Mesodermal cell (in vitro differentiated cells): ENCODE measurements around the gene ARL16. TPM values are rescaled to one million over a fixed set of nuclear protein-coding genes. Genes with fewer than 3 reads are reported as not detected.
A peak's percentile ranks its signal among the peaks of the same experiment; 100 is the strongest.

ENCODE experiments used
- H3K27ac ChIP-seq: 2 replicates; pipeline ENCODE4 v1.7.0; 2013; ENCODE audit warnings: mild to moderate bottlenecking, low read depth, low read length, moderate library complexity; ENCODE audit not compliant: severe bottlenecking
- H3K36me3 ChIP-seq: 2 replicates; pipeline ENCODE4 v1.7.1; 2013; ENCODE audit warnings: mild to moderate bottlenecking, low read length, moderate library complexity; ENCODE audit not compliant: control insufficient read depth, insufficient read depth
- H3K4me1 ChIP-seq: one replicate; pipeline ENCODE4 v1.7.1; 2013; ENCODE audit warnings: mild to moderate bottlenecking, low read length; ENCODE audit not compliant: insufficient read depth, control insufficient read depth, poor library complexity, severe bottlenecking
- H3K4me3 ChIP-seq: 2 replicates; pipeline ENCODE4 v1.7.0; 2013; ENCODE audit warnings: low read length, control low read depth, mild to moderate bottlenecking; ENCODE audit not compliant: insufficient read depth, poor library complexity, severe bottlenecking; ENCODE audit errors: extremely low read depth
- H3K9me3 ChIP-seq: 2 replicates; pipeline ENCODE4 v1.7.1; 2013; ENCODE audit warnings: mild to moderate bottlenecking, low read length, moderate library complexity; ENCODE audit not compliant: control insufficient read depth
- WGBS, 2 experiments: methylation state at CpG; one replicate each; pipeline ENCODE4 v1.1.5; 2013; ENCODE audit warnings: missing lambda C conversion rate in 2 of 2; ENCODE audit not compliant: insufficient coverage in 2 of 2; 5-methylcytosine and 5-hydroxymethylcytosine counted together
- polyA plus RNA-seq, 2 experiments: library from polyadenylated mRNA; stranded (reverse); fragments of 50-300 nt; gene quantifications; one replicate each; pipeline ENCODE4 v1.2.3, GENCODE V29; 2013

ARL16 gene, protein sequence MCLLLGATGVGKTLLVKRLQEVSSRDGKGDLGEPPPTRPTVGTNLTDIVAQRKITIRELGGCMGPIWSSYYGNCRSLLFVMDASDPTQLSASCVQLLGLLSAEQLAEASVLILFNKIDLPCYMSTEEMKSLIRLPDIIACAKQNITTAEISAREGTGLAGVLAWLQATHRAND
- 51.9 TPM for polyA plus RNA-seq (2013, experiment 1 of 2)
- 41.2 TPM for polyA plus RNA-seq (2013, experiment 2 of 2)

DNA sequence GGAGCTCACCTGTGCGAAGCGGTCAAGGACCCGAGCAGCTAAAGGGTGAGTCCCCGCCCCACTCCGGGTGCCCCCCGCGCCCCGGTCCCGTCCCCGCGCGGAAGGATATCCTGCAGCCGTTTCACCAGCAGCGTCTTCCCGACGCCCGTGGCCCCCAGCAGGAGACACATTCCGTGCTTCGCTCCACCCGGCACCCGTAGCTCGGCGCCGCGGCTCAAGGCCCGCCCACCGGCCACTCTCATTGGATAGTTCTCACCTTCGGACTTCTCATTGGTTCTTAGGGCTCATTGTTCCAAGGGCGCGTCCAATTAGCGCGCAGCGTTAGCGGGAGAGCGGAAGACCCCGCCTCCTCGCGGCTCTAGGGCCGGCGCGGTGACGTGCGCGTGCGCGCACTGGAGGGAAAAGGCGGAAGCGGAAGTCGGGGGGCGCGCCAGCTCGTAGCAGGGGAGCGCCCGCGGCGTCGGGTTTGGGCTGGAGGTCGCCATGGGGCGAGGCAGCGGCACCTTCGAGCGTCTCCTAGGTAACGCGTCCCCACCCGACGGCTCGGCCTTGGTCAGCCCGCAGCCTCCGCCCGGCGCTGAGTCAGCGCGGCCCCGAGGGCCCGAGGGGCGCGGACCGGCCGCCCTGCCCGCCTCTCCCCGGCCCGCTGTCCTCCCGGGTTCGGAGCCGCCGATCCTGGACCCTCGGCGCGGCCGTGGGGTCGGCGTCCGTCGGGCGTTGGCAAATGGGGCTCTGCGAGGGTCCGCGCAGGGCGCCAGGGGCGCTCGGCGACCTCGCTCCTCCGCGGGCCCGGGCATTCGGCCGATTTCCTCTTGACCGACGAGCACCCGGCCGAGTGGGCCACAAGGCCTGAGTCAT lies at the start of gene ARL16, which contains the start of gene HGS:
ARL16 (minus strand) TSS at position 214 of the 858 bp plus-strand sequence; CDS start at position 170, 44 bp downstream.
HGS (plus strand) TSS at position 428 of the 858 bp plus-strand sequence; CDS start at position 484, 56 bp downstream.
- no peaks in the 10 kb centered on the region for H3K9me3 ChIP-seq
- peaks cover 55% of the 10 kb centered on the region for H3K36me3 ChIP-seq
- H3K4me1 ChIP-seq, result peaks cover 16% of the 10 kb centered on the region
- peak within 1 kb of the TSS; percentile 94 for H3K27ac ChIP-seq
- WGBS, 2 experiments, result 0% methylated on average over 87 to 110 of the region's 112 CpGs
- peak within 1 kb of the TSS; percentile 99 for H3K4me3 ChIP-seq

DNA sequence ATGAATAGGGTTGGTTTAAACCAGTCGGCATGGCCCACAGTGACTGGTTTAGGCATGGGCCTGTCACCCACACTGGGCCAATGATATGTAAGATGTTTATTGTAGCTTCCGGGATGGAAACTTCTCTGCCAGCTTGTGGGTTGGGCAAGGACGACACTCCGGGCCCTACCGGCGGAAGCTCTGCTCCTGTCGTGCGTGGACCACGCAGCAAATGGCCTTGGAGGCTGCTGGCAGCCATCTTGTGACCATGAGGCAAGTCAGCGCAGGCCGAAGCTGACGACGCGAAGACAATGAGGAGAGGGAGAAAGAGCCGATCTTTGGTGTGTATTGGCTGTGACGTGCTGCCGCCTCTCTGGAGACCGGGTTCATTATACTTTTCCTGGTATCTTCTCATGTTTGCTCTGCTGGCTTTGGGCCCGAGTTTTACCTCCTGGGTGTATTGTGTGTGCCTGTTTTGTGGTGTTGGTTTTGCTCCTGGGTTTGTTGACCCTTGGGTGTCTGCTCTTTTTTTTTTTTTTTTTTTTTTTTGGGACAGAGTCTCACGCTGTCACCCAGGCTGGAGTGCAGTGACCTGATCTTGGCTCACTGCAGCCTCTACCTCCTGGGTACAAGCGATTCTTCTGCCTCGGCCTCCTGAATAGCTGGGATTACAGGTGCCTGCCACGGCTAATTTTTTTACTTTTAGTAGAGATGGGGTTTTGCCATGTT lies 43.9 kb upstream of the ARL16 start:
- Histone ChIP-seq H3K4me3 (no peak overlapping the region), H3K4me1 (peaks cover 4% of the 10 kb centered on the region), H3K9me3 (no peaks in the 10 kb centered on the region), H3K27ac (no peak overlapping the region), H3K36me3 (no peaks in the 10 kb centered on the region)
- WGBS, 2 experiments, result 95 to 97% methylated on average over 14 to 23 of the region's 23 CpGs

DNA sequence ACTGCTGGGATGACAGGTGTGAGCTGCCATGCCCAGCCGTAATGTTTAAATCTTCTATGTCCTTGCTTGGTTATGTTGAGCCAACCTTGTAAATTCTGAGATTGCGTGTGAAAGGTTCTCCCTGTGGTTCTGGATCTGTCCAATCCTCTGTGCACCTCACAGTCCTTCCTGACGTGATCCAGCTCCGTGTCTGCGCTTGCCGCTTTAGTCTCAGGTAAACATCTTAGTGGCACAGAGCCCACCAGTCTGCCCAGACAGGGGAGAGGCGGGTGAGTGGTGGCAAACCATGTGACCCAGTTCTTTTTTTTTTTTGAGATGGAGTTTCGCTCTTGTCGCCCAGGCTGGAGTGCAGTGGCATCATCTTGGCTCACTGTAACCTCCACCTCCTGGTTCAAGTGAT lies 42.4 kb upstream of the ARL16 start:
- no peak overlapping the region for H3K4me3 ChIP-seq
- no peaks in the 10 kb centered on the region for H3K36me3 ChIP-seq
- H3K4me1 ChIP-seq, result peaks cover under 1% of the 10 kb centered on the region
- H3K27ac ChIP-seq, result no peak overlapping the region
- no peaks in the 10 kb centered on the region for H3K9me3 ChIP-seq
- WGBS, 2 experiments, result 84 to 96% methylated on average over 6 to 9 of the region's 9 CpGs

DNA sequence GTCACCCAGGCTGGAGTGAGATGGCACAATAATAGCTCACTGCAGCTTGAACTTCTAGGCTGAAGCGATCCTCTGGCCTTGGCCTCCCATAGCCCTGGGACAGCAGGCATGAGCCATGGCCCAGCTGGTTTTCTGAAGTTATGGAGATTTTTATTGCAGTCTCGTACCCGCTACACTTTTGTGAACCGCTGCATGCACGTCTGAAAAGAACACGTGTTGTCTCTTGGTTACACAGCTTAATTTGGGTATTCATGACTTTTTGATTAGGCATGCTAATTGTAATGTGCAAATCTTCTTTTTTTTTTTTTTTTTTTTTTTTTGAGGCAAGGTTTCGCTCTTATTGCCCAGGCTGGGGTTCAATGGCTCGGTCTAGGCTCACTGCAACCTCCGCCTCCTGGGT lies 41.8 kb upstream of the ARL16 start:
- Histone ChIP-seq H3K9me3 (no peaks in the 10 kb centered on the region), H3K27ac (no peak overlapping the region), H3K4me3 (no peak overlapping the region), H3K36me3 (no peaks in the 10 kb centered on the region), H3K4me1 (no peaks in the 10 kb centered on the region)
- WGBS, 2 experiments, result 91 to 92% methylated on average over 7 to 9 of the region's 9 CpGs

DNA sequence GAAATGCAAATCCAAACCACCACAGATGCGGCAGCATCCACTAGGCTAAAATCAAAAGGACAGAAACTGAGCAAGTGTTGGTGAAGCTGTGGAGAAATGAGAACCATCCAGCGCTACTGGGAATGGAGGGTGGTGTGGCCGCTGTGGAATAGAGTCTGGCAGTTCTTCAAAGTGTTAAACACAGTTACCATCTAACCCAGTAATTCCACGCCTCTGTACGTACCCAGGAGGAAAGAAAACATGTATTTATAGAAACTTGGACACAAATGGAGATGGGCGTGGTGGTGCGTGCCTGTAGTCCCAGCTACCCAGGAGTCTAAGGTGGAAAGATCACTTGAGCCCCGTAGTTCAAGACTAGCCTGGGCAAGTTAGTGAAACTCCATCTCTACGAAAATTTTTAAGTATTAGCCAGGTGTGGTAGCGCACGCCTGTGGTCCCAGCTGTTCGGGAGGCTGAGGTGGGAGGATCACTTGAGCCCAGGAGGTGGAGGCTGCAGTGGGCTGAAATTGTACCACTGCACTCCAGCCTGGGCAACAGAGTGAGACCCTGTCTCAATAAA lies 40.1 kb upstream of the ARL16 start:
- Histone ChIP-seq H3K36me3 (no peaks in the 10 kb centered on the region), H3K27ac (no peak overlapping the region), H3K9me3 (no peaks in the 10 kb centered on the region), H3K4me1 (no peaks in the 10 kb centered on the region), H3K4me3 (no peak overlapping the region)
- 79 to 98% methylated on average over 7 of the region's 12 CpGs for WGBS, 2 experiments

DNA sequence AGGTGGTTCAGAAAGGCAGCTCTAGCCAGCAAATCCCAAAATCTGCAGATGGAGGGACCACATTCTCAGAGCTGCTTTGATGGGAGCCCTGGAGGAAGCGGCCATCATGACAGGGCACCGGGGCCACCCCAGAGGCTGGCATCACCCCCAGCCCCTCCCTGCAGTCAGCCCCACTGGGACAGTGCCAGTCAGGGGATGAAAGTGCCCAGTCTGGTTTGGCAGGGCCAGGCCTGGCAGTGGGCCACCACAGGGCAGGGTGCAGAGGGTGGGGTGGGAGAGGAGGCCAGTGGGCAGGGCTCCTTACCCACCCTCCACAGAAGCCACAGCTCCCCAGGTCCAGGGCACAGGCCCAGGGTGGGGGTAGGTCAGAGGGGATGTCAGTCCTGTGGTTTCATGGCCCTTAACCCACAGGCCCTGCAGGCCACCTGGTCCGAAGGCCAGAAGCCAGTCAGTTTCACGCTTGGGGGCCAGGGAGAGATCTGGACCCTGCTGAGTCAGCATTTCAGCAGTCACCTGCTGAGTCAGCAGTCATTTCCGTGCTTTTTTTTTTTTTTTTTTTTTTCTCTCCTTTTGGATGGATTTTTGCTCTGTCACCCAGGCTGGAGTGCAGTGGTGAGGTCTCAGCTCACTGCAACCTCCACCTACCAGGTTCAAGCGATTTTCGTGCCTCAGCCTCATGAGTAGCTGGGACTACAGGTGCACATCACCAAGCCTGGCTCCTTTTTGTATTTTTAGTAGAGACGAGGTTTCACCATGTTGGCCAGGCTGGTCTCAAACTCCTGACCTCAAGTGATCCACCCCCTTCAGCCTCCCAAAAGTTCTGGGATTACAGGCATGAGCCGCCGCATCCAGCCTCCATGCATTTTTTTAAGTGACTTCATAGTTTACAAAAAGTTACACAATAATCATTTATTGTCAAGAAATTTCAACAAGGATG lies 38.9 kb upstream of the ARL16 start:
- Histone ChIP-seq H3K27ac (no peak overlapping the region), H3K36me3 (peaks cover 8% of the 10 kb centered on the region), H3K4me3 (no peak overlapping the region), H3K4me1 (no peaks in the 10 kb centered on the region), H3K9me3 (no peaks in the 10 kb centered on the region)
- 73 to 86% methylated on average over 5 to 9 of the region's 10 CpGs for WGBS, 2 experiments

DNA sequence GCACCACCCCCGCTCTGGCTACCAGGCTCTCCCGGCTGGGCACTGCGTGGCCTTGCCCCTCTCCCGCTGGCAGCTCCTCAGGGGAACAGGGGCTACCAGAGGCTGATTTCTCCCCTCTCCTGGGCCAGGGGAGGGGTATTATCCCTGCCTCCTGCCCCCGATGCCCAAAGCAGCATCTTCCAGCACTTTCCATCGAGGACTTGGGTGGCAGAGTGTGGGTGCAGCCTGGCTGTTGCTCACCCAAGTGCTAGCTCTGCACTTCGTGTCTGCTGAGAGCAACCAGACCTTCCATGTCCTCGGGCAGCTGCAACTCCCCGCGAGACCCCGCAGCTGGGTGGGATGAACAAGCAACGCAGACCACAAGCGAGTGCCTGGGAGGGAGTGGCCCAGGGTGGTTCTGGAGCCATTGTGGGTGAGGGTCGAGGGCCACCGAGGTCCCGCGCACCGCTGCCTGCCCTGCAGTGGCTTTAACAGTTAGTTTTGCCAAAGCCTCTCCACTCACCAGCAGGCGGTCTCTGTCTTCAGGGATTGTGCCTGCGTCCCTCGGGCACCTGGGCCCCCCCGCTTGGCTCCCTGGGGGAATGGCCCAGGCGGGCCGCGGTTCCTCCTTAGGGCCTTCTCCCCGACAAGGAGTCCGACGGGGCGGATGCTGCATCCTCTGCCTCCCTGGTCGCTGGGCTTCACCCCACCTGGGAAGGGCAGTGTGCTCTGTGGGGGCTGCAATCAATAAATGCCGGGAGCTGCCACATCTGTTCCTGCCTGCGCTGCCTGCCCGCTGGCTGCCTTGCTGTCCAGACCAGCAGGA lies 36.9 kb upstream of the ARL16 start:
- H3K4me1 ChIP-seq, result peaks cover under 1% of the 10 kb centered on the region
- H3K4me3 ChIP-seq, result no peak overlapping the region
- 88 to 92% methylated on average over 29 to 33 of the region's 33 CpGs for WGBS, 2 experiments
- no peaks in the 10 kb centered on the region for H3K9me3 ChIP-seq
- no peak overlapping the region for H3K27ac ChIP-seq
- H3K36me3 ChIP-seq, result peaks cover 10% of the 10 kb centered on the region

DNA sequence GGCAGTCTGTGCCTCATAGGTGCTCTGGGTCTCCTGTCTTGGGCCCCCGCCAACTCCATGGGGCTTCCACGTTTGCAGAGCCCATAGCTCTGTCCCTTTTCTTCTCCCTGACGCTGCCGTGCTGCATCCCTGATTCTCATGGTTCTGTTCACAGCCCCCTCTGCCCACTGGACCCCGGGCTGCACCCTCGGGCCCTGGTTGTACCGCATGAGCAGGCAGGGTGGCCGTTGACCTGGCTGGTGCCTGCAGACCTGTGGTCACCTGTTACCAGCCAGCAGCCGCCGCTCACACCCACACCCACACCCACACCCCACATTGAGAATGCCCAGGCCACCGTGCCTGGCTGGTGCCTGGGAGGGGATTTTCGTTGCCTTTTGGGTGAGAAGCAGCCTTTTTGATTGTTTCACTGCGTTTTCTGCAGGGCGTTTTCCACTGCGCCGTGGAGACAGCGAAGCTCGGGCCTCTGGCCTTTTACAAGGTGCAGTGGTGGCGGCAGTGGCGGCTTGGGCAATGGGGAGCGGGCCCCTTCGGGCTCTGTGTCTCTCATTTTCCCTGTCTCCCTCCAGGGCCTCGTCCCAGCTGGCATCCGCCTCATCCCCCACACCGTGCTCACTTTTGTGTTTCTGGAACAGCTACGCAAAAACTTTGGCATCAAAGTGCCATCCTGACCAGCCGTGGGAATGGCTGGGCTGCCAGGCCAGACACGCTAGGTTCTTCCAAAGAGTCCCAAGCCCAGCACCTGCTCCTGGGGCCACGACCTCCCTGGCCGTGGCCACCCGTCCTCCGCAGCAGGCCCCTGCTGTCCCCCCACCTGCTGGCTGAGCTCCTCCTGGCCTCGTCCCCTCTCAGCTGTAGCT lies 36.0 kb upstream of the ARL16 start:
- H3K4me1 ChIP-seq, result peaks cover 3% of the 10 kb centered on the region
- no peak overlapping the region for H3K27ac ChIP-seq
- 93 to 97% methylated on average over 25 to 27 of the region's 33 CpGs for WGBS, 2 experiments
- peaks cover 10% of the 10 kb centered on the region for H3K36me3 ChIP-seq
- no peaks in the 10 kb centered on the region for H3K9me3 ChIP-seq
- H3K4me3 ChIP-seq, result no peak overlapping the region

DNA sequence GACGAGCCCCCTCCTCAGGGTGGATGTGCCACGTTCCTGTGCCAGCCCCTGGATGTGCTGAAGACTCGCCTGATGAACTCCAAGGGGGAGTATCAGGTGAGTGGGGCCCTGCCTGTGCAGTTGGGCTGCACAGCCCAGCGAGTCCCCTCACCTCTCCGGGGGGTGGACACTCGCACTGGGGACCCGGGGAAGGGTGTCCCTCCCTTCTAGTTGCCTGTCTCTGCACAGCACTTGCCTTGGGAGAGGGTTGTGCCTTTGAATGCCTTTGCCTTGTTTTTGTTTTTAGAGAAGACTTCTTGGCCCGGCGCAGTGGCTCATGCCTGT lies 34.1 kb upstream of the ARL16 start:
- H3K4me3 ChIP-seq, result no peak overlapping the region
- H3K36me3 ChIP-seq, result peaks cover 10% of the 10 kb centered on the region
- no peak overlapping the region for H3K27ac ChIP-seq
- peaks cover 16% of the 10 kb centered on the region for H3K4me1 ChIP-seq
- no peaks in the 10 kb centered on the region for H3K9me3 ChIP-seq
- WGBS, 2 experiments, result 94 to 100% methylated on average over 8 to 9 of the region's 9 CpGs
